Vagina (tissue), 2 donors: Measurements from ENCODE around the gene CHRNA1.

Experiments
- CTCF ChIP-seq, 3 experiments: fragments of 450-650 bp in 2 of 3; fragments of 200-600 bp in 1 of 3; sonication (generic) in 1 of 3; IDR thresholded peaks; one replicate each; pipeline ENCODE4 v1.5.1; 2017 to 2019; ENCODE audit warnings: antibody characterized with exemption in 3 of 3, mild to moderate bottlenecking in 2 of 3, moderate library complexity in 2 of 3
- POLR2A ChIP-seq, 2 donors: fragments of 450-650 bp; IDR thresholded peaks; one replicate each; pipeline ENCODE4 v1.6.1; 2017; ENCODE audit warnings: antibody characterized with exemption in 2 of 2, mild to moderate bottlenecking in 2 of 2, moderate library complexity in 2 of 2

- TF ChIP-seq CTCF (IDR thresholded peaks at IDR 0.05) (no peak), POLR2A (IDR thresholded peaks at IDR 0.05) (no peak)
Measured at GRCh38 chr2:174781996-174782395, 17.7 kb upstream of the CHRNA1 start.
